Liver (tissue), 9 donors: ENCODE measurements around the gene CAMK1D. TPM values are rescaled to one million over a fixed set of nuclear protein-coding genes. Genes with fewer than 3 reads are reported as not detected.

Experiments used
- DNase-seq: peaks from one replicate; pipeline ENCODE4 v3.0.0-alpha.2; 2017; ENCODE audit warnings: low spot score
- H3K27ac ChIP-seq, 2 donors: one replicate each; pipeline ENCODE4 v1.7.0; 2013; ENCODE audit warnings: inconsistent platforms in 2 of 2, low read length in 2 of 2, control low read depth in 1 of 2, low read depth in 1 of 2, mild to moderate bottlenecking in 1 of 2
- H3K27me3 ChIP-seq, 4 donors: one replicate each; pipeline versions ENCODE4 v1.6.1 to v1.7.0; 2013; ENCODE audit warnings: low read length in 3 of 4, inconsistent platforms in 1 of 4, mild to moderate bottlenecking in 1 of 4, moderate library complexity in 1 of 4; ENCODE audit not compliant: control insufficient read depth in 4 of 4, insufficient read depth in 4 of 4
- H3K36me3 ChIP-seq, 4 donors: one replicate each; pipeline versions ENCODE4 v1.6.1 to v1.7.0; 2013; ENCODE audit warnings: low read length in 3 of 4, mild to moderate bottlenecking in 3 of 4, low read depth in 1 of 4, moderate library complexity in 1 of 4; ENCODE audit not compliant: control insufficient read depth in 4 of 4, insufficient read depth in 3 of 4
- H3K4me1 ChIP-seq, 4 donors: one replicate each; pipeline versions ENCODE4 v1.6.1 to v1.7.0; 2013; ENCODE audit warnings: low read length in 3 of 4, mild to moderate bottlenecking in 3 of 4, moderate library complexity in 1 of 4; ENCODE audit not compliant: control insufficient read depth in 4 of 4, insufficient read depth in 4 of 4
- H3K4me3 ChIP-seq, 3 donors: one replicate each; pipeline versions ENCODE4 v1.6.1 to v1.7.0; 2013; ENCODE audit warnings: low read length in 3 of 3, control low read depth in 1 of 3, low read depth in 1 of 3, mild to moderate bottlenecking in 1 of 3
- H3K9ac ChIP-seq, 2 donors: one replicate each; pipeline ENCODE4 v1.7.0; 2013; ENCODE audit warnings: low read length in 2 of 2, mild to moderate bottlenecking in 2 of 2, moderate library complexity in 2 of 2, control low read depth in 1 of 2, low read depth in 1 of 2
- H3K9me3 ChIP-seq, 4 donors: one replicate each; pipeline versions ENCODE4 v1.6.1 to v1.7.0; 2013; ENCODE audit warnings: low read length in 3 of 4; ENCODE audit not compliant: control insufficient read depth in 4 of 4
- ATF3 ChIP-seq: IDR thresholded peaks from 2 replicates; pipeline ENCODE4 v1.6.1; 2016; ENCODE audit warnings: antibody characterized with exemption
- CTCF ChIP-seq: fragments of 150-350 bp; IDR thresholded peaks from 2 replicates; pipeline ENCODE4 v1.5.1; 2017; ENCODE audit warnings: improper control_type of control experiment, low read depth, low read length; ENCODE audit not compliant: missing input control
- FOXA1 ChIP-seq: IDR thresholded peaks from 2 replicates; pipeline ENCODE4 v1.6.1; 2016; ENCODE audit warnings: antibody characterized with exemption
- FOXA2 ChIP-seq: IDR thresholded peaks from 2 replicates; pipeline ENCODE4 v1.6.1; 2016; ENCODE audit warnings: antibody characterized with exemption
- GABPA ChIP-seq, 2 donors: IDR thresholded peaks in 1 of 2; conservative IDR thresholded peaks in 1 of 2; 2 replicates each; pipeline ENCODE4 v1.6.1; 2016; ENCODE audit warnings: antibody characterized with exemption in 2 of 2, mild to moderate bottlenecking in 1 of 2, moderate library complexity in 1 of 2
- HNF4A ChIP-seq, 2 donors: conservative IDR thresholded peaks; 2 replicates each; pipeline ENCODE4 v1.6.1; 2016; ENCODE audit warnings: antibody characterized with exemption in 2 of 2, mild to moderate bottlenecking in 2 of 2
- JUND ChIP-seq, 2 donors: IDR thresholded peaks; 2 replicates each; pipeline ENCODE4 v1.6.1; 2016; ENCODE audit warnings: antibody characterized with exemption in 2 of 2
- RAD21 ChIP-seq, 2 donors: IDR thresholded peaks; 2 replicates each; pipeline ENCODE4 v1.6.1; 2016; ENCODE audit warnings: antibody characterized with exemption in 2 of 2, mild to moderate bottlenecking in 2 of 2
- REST ChIP-seq: IDR thresholded peaks from 2 replicates; pipeline ENCODE4 v1.6.1; 2016; ENCODE audit warnings: antibody characterized with exemption, mild to moderate bottlenecking
- YY1 ChIP-seq: IDR thresholded peaks from 2 replicates; pipeline ENCODE4 v1.6.1; 2016; ENCODE audit warnings: antibody characterized with exemption, mild to moderate bottlenecking
- ZBTB33 ChIP-seq: IDR thresholded peaks from 2 replicates; pipeline ENCODE4 v1.6.1; 2016; ENCODE audit warnings: antibody characterized with exemption
- WGBS: extraction: QIAGEN DNeasy Blood & Tissue Kit; methylation state at CpG from one replicate; pipeline ENCODE4 v1.1.7; 2013; 5-methylcytosine and 5-hydroxymethylcytosine counted together
- polyA plus RNA-seq, 2 donors: library from polyadenylated mRNA; stranded (reverse) in 1 of 2; unstranded in 1 of 2; fragments of 200-250 nt in 1 of 2; fragments of >200 nt in 1 of 2; fragmentation: Nextera tagmentation in 1 of 2; extraction: Ambion mirVana in 1 of 2; gene quantifications; one replicate each; pipeline versions ENCODE4 v1.2.1 to v1.2.3, GENCODE V29; 2013 to 2015
- total RNA-seq, 2 donors: library from RNA; depleted of rRNA; stranded (reverse); fragments of >200 nt; gene quantifications; one replicate each; pipeline ENCODE4 v1.2.3, GENCODE V29; 2014
- donor health status: healthy.
- donor health status: healthy.
- donor health status: healthy.
- donor health status: healthy.
- donor health status: healthy.

Gene CAMK1D
- total and polyA plus RNA-seq, 4 donors = 2.7 to 10.1 (median 4.2) TPM

GRCh38 chr10:12777840-12778585 lies 428.7 kb downstream of the CAMK1D start (continued):
- TF ChIP-seq CTCF (no peak), ATF3 (no peak)

GRCh38 chr10:12780634-12781601 lies 431.6 kb downstream of the CAMK1D start:
- Histone ChIP-seq H3K4me1 (no peaks in the 10 kb centered on the region), H3K36me3 (no peaks in the 10 kb centered on the region), H3K9ac (no peak overlapping the region), H3K27ac (no peak overlapping the region), H3K4me3 (no peak overlapping the region), H3K27me3 (no peaks in the 10 kb centered on the region), H3K9me3 (no peaks in the 10 kb centered on the region)
- no peak for DNase-seq
- WGBS = 90% methylated on average over 22 of the region's 22 CpGs
- no peak for TF ChIP-seq HNF4A (conservative IDR thresholded peaks at IDR 0.05)
- TF ChIP-seq ATF3 = no peak
- TF ChIP-seq REST = no peak
- TF ChIP-seq GABPA (IDR thresholded peaks at IDR 0.05 in 1 of 2, conservative IDR thresholded peaks at IDR 0.05 in 1 of 2) = no peak
- TF ChIP-seq ZBTB33 = no peak
- TF ChIP-seq YY1 = no peak
- TF ChIP-seq FOXA1 = no peak
- TF ChIP-seq RAD21 (IDR thresholded peaks at IDR 0.05) = no peak
- no peak for TF ChIP-seq FOXA2
- TF ChIP-seq JUND (IDR thresholded peaks at IDR 0.05) = no peak
